Osteocyte (in vitro differentiated cells): ENCODE data around the gene CA5B. TPM values are rescaled to one million over a fixed set of nuclear protein-coding genes. Genes with fewer than 3 reads are reported as not detected.
"Not testable (repeated sequence)": the region's sequence is repeated elsewhere in the genome, so short reads cannot be mapped to it uniquely, and the experiment has no call there.

Experiments used
- DNase-seq: peaks from one replicate; pipeline ENCODE4 v3.0.0; 2021; ENCODE audit warnings: mixed read lengths; ENCODE audit not compliant: unreplicated experiment; ENCODE audit errors: extremely low spot score
- H3K27ac Mint-ChIP-seq: one replicate; pipeline ENCODE4 v1.8.0; 2021; ENCODE audit warnings: mild to moderate bottlenecking, mixed read lengths; ENCODE audit not compliant: unreplicated experiment
- H3K27me3 Mint-ChIP-seq: one replicate; pipeline ENCODE4 v1.8.0; 2021; ENCODE audit warnings: mixed read lengths; ENCODE audit not compliant: unreplicated experiment
- H3K36me3 Mint-ChIP-seq: one replicate; pipeline ENCODE4 v1.8.0; 2021; ENCODE audit warnings: mixed read lengths; ENCODE audit not compliant: unreplicated experiment
- H3K4me1 Mint-ChIP-seq: one replicate; pipeline ENCODE4 v1.8.0; 2021; ENCODE audit warnings: mixed read lengths; ENCODE audit not compliant: unreplicated experiment
- H3K4me3 Mint-ChIP-seq: one replicate; pipeline ENCODE4 v1.8.0; 2021; ENCODE audit warnings: mild to moderate bottlenecking, moderate library complexity, mixed read lengths; ENCODE audit not compliant: unreplicated experiment
- H3K9me3 Mint-ChIP-seq: one replicate; pipeline ENCODE4 v1.8.0; 2021; ENCODE audit warnings: mixed read lengths; ENCODE audit not compliant: unreplicated experiment
- CTCF ChIP-seq: fragments of 200-600 bp; sonication (generic); IDR thresholded peaks from 2 replicates; pipeline ENCODE4 v1.5.0; 2021; ENCODE audit warnings: antibody characterized with exemption, mild to moderate bottlenecking, moderate library complexity
- total RNA-seq: library from RNA; stranded (reverse); gene quantifications from 2 replicates; pipeline ENCODE4 v1.2.1, GENCODE V29; 2021

The CA5B gene
- total RNA-seq, 1 donor from 2014 or later, result 12.1 TPM

GRCh38 chrX:15829217-15829616, 91.1 kb downstream of the CA5B start:
- no peak for TF ChIP-seq CTCF
- peaks cover 11% of the 10 kb centered on the region for H3K4me1 Mint-ChIP-seq
- H3K27me3 Mint-ChIP-seq, result no peaks in the 10 kb centered on the region
- peaks cover 32% of the 10 kb centered on the region for H3K36me3 Mint-ChIP-seq
- no peak overlapping the region for H3K4me3 Mint-ChIP-seq
- no peaks in the 10 kb centered on the region for H3K9me3 Mint-ChIP-seq
- no peak for DNase-seq
- H3K27ac Mint-ChIP-seq, result no peak overlapping the region

GRCh38 chrX:15831347-15831746, 93.3 kb downstream of the CA5B start:
- not testable (repeated sequence) for H3K4me3 Mint-ChIP-seq, H3K27me3 Mint-ChIP-seq, DNase-seq, H3K9me3 Mint-ChIP-seq
- H3K36me3 Mint-ChIP-seq, result peaks cover 26% of the 10 kb centered on the region
- H3K27ac Mint-ChIP-seq, result peak overlapping the region; percentile 19
- H3K4me1 Mint-ChIP-seq, result peaks cover 12% of the 10 kb centered on the region

GRCh38 chrX:15834053-15834452, 96.0 kb downstream of the CA5B start:
- Mint-ChIP-seq H3K4me3 (no peak overlapping the region), H3K9me3 (no peaks in the 10 kb centered on the region), H3K27ac (no peak overlapping the region), H3K27me3 (no peaks in the 10 kb centered on the region), H3K36me3 (peaks cover 20% of the 10 kb centered on the region), H3K4me1 (peaks cover 12% of the 10 kb centered on the region)
- no peak for DNase-seq
- no peak for TF ChIP-seq CTCF

- Mint-ChIP-seq H3K4me1 (peaks cover 12% of the 10 kb centered on the region), H3K27ac (no peak overlapping the region)
- DNase-seq, result no peak
Observed at GRCh38 chrX:15834827-15835595, 96.9 kb downstream of the CA5B start.

More at GRCh38 chrX:15834827-15835595, 96.9 kb downstream of the CA5B start:
- no peaks in the 10 kb centered on the region for H3K27me3 Mint-ChIP-seq
- TF ChIP-seq CTCF, result no peak
- H3K9me3 Mint-ChIP-seq, result no peaks in the 10 kb centered on the region
- no peak overlapping the region for H3K4me3 Mint-ChIP-seq
- peaks cover 19% of the 10 kb centered on the region for H3K36me3 Mint-ChIP-seq

Other genes with a start within 250 kb of the CA5B start
- gene PIR, start 244.9 kb upstream of the CA5B start, total RNA-seq, result 18.7 and 21.8 TPM in 2 replicates
- not detected in 2 replicates for gene BMX, start 237.5 kb upstream of the CA5B start, total RNA-seq
- gene ACE2, start 137.3 kb upstream of the CA5B start, total RNA-seq, result not detected in 2 replicates
- not detected in 2 replicates for gene CLTRN, start 73.5 kb upstream of the CA5B start, total RNA-seq
- gene ZRSR2, start 52.2 kb downstream of the CA5B start, total RNA-seq, result 14.0 and 16.3 TPM in 2 replicates
- gene AP1S2, start 116.5 kb downstream of the CA5B start, total RNA-seq, result 79.7 and 92.6 TPM in 2 replicates